HepG2 (cell line): Measurements from ENCODE around the gene NUDCD2. TPM values are rescaled to one million over a fixed set of nuclear protein-coding genes. Genes with fewer than 3 reads are reported as not detected.

Experiments
- ATRX ChIP-seq: sonication (generic); formaldehyde crosslinking; IDR thresholded peaks from 2 replicates; pipeline ENCODE4 v1.4.0; 2020; ENCODE audit warnings: missing genetic modification reagents, borderline replicate concordance
- CHD4 ChIP-seq: fragments of 200-600 bp; sonication (generic); IDR thresholded peaks from 2 replicates; pipeline ENCODE4 v1.7.0; 2017; ENCODE audit warnings: mild to moderate bottlenecking, low read length, borderline replicate concordance
- CREB3 ChIP-seq: sonication (generic); formaldehyde crosslinking; IDR thresholded peaks from 2 replicates; pipeline ENCODE4 v1.5.0; 2020; ENCODE audit warnings: missing genetic modification reagents
- CSRNP1 ChIP-seq: sonication (generic); formaldehyde crosslinking; IDR thresholded peaks from 2 replicates; pipeline ENCODE4 v1.8.1; 2023; ENCODE audit warnings: mild to moderate bottlenecking, missing genetic modification reagents
- FUBP1 ChIP-seq: sonication (generic); formaldehyde crosslinking; IDR thresholded peaks from 2 replicates; pipeline ENCODE4 v1.5.1; 2020; ENCODE audit warnings: missing genetic modification reagents, mild to moderate bottlenecking, borderline replicate concordance
- HMG20A ChIP-seq: IDR thresholded peaks from 2 replicates; pipeline ENCODE4 v1.6.1; 2016; ENCODE audit warnings: borderline replicate concordance
- HMGXB3 ChIP-seq: sonication (generic); formaldehyde crosslinking; IDR thresholded peaks from 2 replicates; pipeline ENCODE4 v1.4.0; 2020; ENCODE audit warnings: missing genetic modification reagents, borderline replicate concordance
- IRF2 ChIP-seq: IDR thresholded peaks from 2 replicates; pipeline ENCODE4 v1.6.1; 2018; ENCODE audit warnings: missing genetic modification reagents, missing compliant biosample characterization
- MAX ChIP-seq: IDR thresholded peaks from 2 replicates; pipeline ENCODE4 v1.6.1; 2012; ENCODE audit warnings: inconsistent platforms
- MIER3 ChIP-seq: IDR thresholded peaks from 2 replicates; pipeline ENCODE4 v1.6.1; 2016; ENCODE audit warnings: missing compliant biosample characterization, borderline replicate concordance
- MYC ChIP-seq: sonication (generic); formaldehyde crosslinking; IDR thresholded peaks from 2 replicates; pipeline ENCODE4 v1.9.0; 2021; ENCODE audit warnings: missing genetic modification reagents, borderline replicate concordance
- NR2C2 ChIP-seq: sonication (generic); formaldehyde crosslinking; IDR thresholded peaks from 2 replicates; pipeline ENCODE4 v1.4.0; 2020; ENCODE audit warnings: missing genetic modification reagents, mild to moderate bottlenecking, moderate library complexity, borderline replicate concordance
- SAP130 ChIP-seq: IDR thresholded peaks from 2 replicates; pipeline ENCODE4 v1.6.1; 2016; ENCODE audit warnings: low read depth
- XBP1 ChIP-seq: sonication (generic); formaldehyde crosslinking; IDR thresholded peaks from 2 replicates; pipeline ENCODE4 v1.5.0; 2020; ENCODE audit warnings: missing genetic modification reagents
- ZNF205 ChIP-seq: IDR thresholded peaks from 2 replicates; pipeline ENCODE4 v1.6.1; 2018; ENCODE audit warnings: missing biosample characterization, missing genetic modification reagents
- ZNF260 ChIP-seq: sonication (generic); formaldehyde crosslinking; IDR thresholded peaks from 2 replicates; pipeline ENCODE4 v1.4.0; 2020; ENCODE audit warnings: missing genetic modification reagents, low read depth, mild to moderate bottlenecking, borderline replicate concordance
- ZNF431 ChIP-seq: sonication (generic); formaldehyde crosslinking; IDR thresholded peaks from 2 replicates; pipeline ENCODE4 v1.9.0; 2022; ENCODE audit warnings: missing genetic modification reagents, low read depth, mild to moderate bottlenecking, borderline replicate concordance
- ZNF556 ChIP-seq: sonication (generic); formaldehyde crosslinking; IDR thresholded peaks from 2 replicates; pipeline ENCODE4 v1.4.0; 2020; ENCODE audit warnings: mild to moderate bottlenecking, missing genetic modification reagents, borderline replicate concordance
- ZNF674 ChIP-seq: sonication (generic); formaldehyde crosslinking; IDR thresholded peaks from 2 replicates; pipeline ENCODE4 v1.5.0; 2020; ENCODE audit warnings: low read depth, mild to moderate bottlenecking, missing genetic modification reagents
- polyA plus RNA-seq, 8 experiments: library from polyadenylated mRNA; depleted of rRNA in 3 of 8; stranded (reverse) in 7 of 8; unstranded in 1 of 8; fragments of >200 nt; fragmentation: Illumina TruSeq in 4 of 8; extraction: Trizol in 4 of 8; gene quantifications; 2 replicates each; pipeline versions ENCODE4 v1.2.1 to v1.2.3, GENCODE V29; 2011 to 2016; ENCODE audit warnings: low read depth in 4 of 8, missing spikeins in 1 of 8, mixed read lengths in 1 of 8; ENCODE audit not compliant: insufficient read depth in 1 of 8
- total RNA-seq, 5 experiments: library from RNA; depleted of rRNA; stranded (reverse); fragments of >200 nt; fragmentation: Illumina TruSeq; extraction: Trizol; gene quantifications; 2 replicates each; pipeline ENCODE4 v1.2.3, GENCODE V29; 2016; ENCODE audit warnings: low read depth in 1 of 5

NUDCD2 gene
- total and polyA plus RNA-seq, 2 of the 13 experiments (the other 11 are each of a cell fraction or from before 2014, with no cell fraction given), result 14.8 to 39.2 TPM

- TF ChIP-seq MAX (peak; percentile 33; the same call in 1 of the 2 replicates), ZNF556 (CRISPR knock-in tag) (no peak), SAP130 (CRISPR knock-in tag) (peak; percentile 49; the same call in 1 of the 2 replicates), HMG20A (no peak), ZNF260 (CRISPR knock-in tag) (no peak), MIER3 (CRISPR knock-in tag) (no peak), CSRNP1 (no peak), CHD4 (no peak), ZNF674 (CRISPR knock-in tag) (no peak), ZNF431 (CRISPR knock-in tag) (no peak), MYC (no peak), NR2C2 (CRISPR knock-in tag) (peak; percentile 24; the same call in 1 of the 2 replicates), IRF2 (peak; percentile 10; the same call in 1 of the 2 replicates), ATRX (no peak), CREB3 (CRISPR knock-in tag) (no peak), XBP1 (CRISPR knock-in tag) (no peak), ZNF205 (CRISPR knock-in tag) (0 out of 2 replicates have a peak, but pooled peaks have one; percentile 18), FUBP1 (CRISPR knock-in tag) (no peak), HMGXB3 (CRISPR knock-in tag) (peak; percentile 96)
Measured at GRCh38 chr5:163503106-163504078, 43.5 kb upstream of the NUDCD2 start (continued).
